Measurements from ENCODE around the gene FGG.

The FGG gene

GRCh38 chr4:154614306-154614705, 1.9 kb upstream of the FGG start:
- TF ChIP-seq, protein P1, sequence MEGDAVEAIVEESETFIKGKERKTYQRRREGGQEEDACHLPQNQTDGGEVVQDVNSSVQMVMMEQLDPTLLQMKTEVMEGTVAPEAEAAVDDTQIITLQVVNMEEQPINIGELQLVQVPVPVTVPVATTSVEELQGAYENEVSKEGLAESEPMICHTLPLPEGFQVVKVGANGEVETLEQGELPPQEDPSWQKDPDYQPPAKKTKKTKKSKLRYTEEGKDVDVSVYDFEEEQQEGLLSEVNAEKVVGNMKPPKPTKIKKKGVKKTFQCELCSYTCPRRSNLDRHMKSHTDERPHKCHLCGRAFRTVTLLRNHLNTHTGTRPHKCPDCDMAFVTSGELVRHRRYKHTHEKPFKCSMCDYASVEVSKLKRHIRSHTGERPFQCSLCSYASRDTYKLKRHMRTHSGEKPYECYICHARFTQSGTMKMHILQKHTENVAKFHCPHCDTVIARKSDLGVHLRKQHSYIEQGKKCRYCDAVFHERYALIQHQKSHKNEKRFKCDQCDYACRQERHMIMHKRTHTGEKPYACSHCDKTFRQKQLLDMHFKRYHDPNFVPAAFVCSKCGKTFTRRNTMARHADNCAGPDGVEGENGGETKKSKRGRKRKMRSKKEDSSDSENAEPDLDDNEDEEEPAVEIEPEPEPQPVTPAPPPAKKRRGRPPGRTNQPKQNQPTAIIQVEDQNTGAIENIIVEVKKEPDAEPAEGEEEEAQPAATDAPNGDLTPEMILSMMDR (conservative IDR thresholded peaks at IDR 0.05), result no peak
- no peak for TF ChIP-seq ZFX (IDR thresholded peaks at IDR 0.05)
- no peak overlapping the region for H3K27ac ChIP-seq

DNA sequence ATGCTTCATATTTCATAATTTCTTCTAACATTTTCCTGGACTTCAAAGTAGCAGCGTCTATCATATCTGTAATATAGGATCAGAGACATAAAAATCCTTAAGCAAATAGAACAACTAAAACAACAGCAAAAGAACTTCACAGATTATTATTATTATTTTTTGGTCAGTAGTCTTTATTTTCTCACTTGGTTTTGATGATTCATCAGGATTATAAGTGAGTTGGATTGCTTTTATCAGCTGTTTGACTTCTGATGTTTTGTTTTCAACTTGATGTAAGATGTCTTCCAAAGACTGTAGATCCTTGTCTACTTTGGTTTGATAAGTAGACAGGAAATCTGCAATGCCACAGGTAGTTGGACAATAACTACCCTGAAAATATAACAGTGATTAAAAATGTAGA, 623 bp downstream of the FGG start:
- TF ChIP-seq ZFX (IDR thresholded peaks at IDR 0.05), result no peak
- TF ChIP-seq, protein P1 (conservative IDR thresholded peaks at IDR 0.05), result no peak
- no peak overlapping the region for H3K27ac ChIP-seq

- H3K27ac ChIP-seq, result no peak overlapping the region
- TF ChIP-seq, protein P1 (conservative IDR thresholded peaks at IDR 0.05), result no peak
- no peak for TF ChIP-seq ZFX (IDR thresholded peaks at IDR 0.05)
These were observed 1.9 kb downstream of the FGG start for GRCh38 chr4:154610582-154610981.

DNA sequence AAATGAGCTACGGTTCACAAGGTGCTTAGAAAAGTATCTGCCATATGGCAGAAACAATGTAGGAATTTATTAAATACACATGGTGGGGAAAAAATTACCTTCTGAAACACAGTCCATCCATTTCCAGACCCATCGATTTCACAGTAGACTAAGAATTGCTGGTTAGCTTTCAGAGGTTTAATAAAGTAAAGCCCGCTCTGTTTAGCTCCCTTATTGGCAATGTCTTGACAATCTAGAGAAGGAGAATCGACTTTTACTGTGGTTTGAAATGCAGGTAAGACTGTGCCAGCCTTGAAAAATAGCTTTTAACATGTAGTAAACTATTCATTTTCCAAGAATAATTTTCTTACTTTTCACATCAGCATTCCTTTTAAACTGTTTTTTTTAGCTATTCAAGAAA, 2.9 kb downstream of the FGG start:
- TF ChIP-seq ZFX (IDR thresholded peaks at IDR 0.05), result no peak
- TF ChIP-seq, protein P1 (conservative IDR thresholded peaks at IDR 0.05), result no peak

DNA sequence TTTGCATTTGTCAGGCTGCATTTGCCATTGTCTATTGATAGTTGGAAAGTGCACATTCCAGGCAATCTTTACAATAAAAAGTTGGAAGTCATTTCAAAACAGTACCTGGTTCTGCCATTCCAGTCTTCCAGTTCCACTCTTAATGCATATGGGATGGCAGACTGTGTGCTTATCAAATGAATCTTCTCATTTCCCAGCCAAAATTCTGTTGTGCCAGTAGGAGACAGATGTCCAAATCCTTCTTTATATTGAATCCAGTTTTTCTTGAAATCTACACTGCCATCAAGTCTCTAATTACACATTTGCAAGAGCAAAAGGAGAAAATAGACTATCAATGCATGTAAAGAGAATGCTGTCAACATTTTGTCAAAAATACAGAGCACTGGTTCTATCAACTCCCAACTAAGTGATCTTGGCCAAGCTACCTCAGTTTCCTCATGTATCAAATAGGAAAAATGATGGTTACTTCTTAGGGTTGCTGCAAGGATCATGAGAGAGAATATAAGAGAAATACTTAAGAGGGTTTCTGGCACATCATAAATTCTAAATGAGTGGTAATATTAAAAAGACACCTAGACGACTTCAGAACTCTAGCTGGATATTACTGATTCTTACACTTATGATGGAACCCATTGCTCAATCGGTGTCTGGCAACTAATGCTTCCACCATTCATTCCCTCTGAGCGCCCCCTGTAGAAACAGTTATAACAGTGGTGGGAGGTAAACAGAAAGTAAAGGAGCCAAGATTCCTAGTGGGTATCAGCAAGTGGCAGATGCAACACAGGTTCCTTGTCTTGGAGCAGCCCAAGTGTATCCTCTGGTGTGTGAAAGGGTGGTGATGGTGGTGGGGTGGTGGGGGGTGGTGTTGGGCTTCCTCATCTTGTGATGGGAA, 3.8 kb downstream of the FGG start:
- TF ChIP-seq, protein P1 (conservative IDR thresholded peaks at IDR 0.05), result no peak
- no peak for TF ChIP-seq ZFX (IDR thresholded peaks at IDR 0.05)
- no peak overlapping the region for H3K27ac ChIP-seq

More for the DNA sequence above, 2.9 kb downstream of the FGG start:
- H3K27ac ChIP-seq, result no peak overlapping the region

DNA sequence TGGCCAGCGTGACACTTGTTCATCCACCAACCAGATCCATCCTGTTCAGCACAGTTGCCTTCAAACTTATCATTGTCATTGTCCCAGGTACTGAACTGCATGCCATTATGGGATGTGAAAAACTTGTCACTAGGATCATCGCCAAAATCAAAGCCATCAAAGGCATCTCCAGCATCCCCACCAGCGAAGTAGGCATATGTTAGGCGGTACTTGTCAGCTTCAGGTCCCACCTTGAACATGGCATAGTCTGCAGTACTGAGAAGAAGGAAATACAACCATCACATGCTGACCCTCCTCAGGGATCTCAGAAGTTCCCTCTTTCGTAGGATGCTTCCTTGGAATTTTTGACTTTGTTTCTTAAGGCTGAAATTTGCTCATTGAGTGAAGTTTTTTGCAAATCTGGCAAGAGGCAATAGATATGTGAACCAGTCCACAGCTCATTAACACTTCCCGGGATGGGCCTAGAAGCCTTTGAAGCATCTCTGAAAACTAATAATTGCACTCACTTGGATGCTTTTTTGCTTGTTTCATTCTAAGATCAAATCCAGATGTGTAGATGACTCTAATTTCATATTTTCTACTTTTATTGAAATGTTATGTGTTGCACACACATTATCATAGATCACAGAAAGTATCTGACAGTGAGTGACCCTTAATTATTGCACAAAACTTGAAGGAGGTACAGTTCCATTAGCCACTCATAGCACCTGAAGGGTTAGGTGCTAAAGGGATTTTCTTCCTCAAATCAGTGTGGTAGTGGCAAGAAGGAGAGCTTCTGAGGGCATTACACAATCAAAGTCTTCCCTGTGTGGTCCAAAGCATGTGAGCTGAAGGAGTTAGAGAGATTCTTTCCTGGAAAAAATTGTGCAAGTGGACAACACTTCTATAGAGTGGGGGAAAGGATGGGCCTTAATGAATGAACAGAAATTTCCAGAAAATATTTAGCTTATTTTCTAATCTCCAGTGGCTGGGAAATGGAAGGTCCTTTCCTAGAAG, 5.4 kb downstream of the FGG start:
- TF ChIP-seq, protein P1 (conservative IDR thresholded peaks at IDR 0.05), result no peak
- TF ChIP-seq ZFX (IDR thresholded peaks at IDR 0.05), result no peak
- H3K27ac ChIP-seq, result no peak overlapping the region

Measured in C4-2B (cell line).